Left lobe of liver (tissue), 2 donors: Measurements from ENCODE around the gene GPR156. TPM values are rescaled to one million over a fixed set of nuclear protein-coding genes. Genes with fewer than 3 reads are reported as not detected.
"Not testable (repeated sequence)": the region's sequence is repeated elsewhere in the genome, so short reads cannot be mapped to it uniquely, and the experiment has no call there.

Experiments
- ATAC-seq: fragments of 200-7000 bp; cut with Tn5 transposase; one replicate; pipeline ENCODE4 v1.9.1; 2020; ENCODE audit warnings: mild to moderate bottlenecking, moderate library complexity
- DNase-seq: peaks from one replicate; pipeline ENCODE4 v3.0.0-alpha.2; 2020; ENCODE audit warnings: low spot score
- total RNA-seq: library from RNA; stranded (reverse); gene quantifications from one replicate; pipeline ENCODE4 v1.2.1, GENCODE V29; 2021
- donor health status: DM: no; HTN: no; CAD: no; lungs with moderate emphysema.
- donor health status: DM: no; HTN: yes; CAD: no.

GPR156 gene
- total RNA-seq = not detected

DNA sequence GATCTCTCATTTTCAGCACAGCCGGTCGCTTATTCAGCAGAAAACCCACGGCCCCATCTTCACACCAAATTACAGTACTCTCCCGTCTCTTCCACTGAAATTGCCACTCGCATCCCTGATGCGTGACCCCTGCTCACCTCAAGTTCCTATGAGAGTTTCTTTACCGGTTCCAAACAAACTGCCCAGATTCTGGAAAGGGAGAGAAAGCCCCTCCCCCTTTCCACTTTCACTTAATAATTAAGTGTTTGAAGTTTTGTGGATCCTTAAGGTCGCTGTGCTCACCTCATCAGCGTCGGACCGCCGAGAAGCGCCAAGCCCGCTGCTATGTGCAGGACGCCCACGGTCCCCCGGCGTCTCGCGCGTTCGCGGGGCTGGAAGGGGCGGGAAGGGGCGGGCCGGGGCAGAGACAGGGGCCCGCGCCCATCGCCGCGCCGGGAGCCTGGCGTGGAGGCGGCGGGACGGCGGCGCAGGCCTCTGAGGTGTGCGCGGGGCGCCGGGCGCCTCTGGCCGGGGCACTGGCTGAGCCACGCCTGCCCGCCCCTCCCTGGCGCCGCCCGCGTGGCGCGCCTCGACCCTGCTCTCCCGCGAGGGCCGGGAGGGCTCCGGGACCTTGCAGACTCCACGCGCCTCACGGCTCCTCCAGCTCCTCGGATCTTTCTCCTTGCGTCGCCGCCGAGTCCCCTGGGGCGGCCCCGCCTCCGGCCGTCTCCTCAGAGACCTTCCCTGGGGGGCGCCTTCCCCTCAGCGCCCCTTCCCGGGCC, at the start of gene GPR156:
TSS of gene GPR156 (minus strand) at position 476 of the 761 bp plus-strand sequence. CDS start 41,124 bp downstream, outside the sequence.
- no peak for DNase-seq
- peak; percentile 29 for ATAC-seq

DNA sequence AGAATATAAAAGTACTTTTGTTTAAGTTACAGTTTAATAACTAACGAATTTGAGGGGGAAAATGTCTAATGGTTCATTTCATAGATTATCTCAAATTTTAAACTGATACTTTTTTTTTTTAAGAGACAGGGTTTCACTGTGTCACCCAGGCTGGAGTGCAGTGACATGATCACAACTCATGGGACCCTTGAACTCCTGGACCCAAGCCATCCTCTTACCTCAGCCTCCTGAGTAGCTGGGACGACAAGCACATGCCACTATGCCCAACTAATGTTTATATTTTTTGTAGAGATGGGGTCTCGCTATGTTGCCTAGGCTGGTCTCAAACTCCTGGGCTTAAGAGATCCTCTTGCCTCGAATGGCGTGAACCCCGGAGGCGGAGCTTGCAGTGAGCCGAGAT, 47.6 kb upstream of the GPR156 start:
- ATAC-seq = peak; percentile 93

GRCh38 chr3:120331076-120331475, 46.1 kb upstream of the GPR156 start:
- ATAC-seq (no peak), DNase-seq (no peak)

More for the DNA sequence above, 47.6 kb upstream of the GPR156 start:
- peak; percentile 68 for DNase-seq

- ATAC-seq (no peak), DNase-seq (no peak)
Observed at GRCh38 chr3:120326784-120327183, 41.8 kb upstream of the GPR156 start.

GRCh38 chr3:120324190-120324589, 39.2 kb upstream of the GPR156 start:
- ATAC-seq (no peak), DNase-seq (no peak)

- DNase-seq, ATAC-seq: not testable (repeated sequence)
Observed at GRCh38 chr3:120323761-120324160, 38.7 kb upstream of the GPR156 start.

DNA sequence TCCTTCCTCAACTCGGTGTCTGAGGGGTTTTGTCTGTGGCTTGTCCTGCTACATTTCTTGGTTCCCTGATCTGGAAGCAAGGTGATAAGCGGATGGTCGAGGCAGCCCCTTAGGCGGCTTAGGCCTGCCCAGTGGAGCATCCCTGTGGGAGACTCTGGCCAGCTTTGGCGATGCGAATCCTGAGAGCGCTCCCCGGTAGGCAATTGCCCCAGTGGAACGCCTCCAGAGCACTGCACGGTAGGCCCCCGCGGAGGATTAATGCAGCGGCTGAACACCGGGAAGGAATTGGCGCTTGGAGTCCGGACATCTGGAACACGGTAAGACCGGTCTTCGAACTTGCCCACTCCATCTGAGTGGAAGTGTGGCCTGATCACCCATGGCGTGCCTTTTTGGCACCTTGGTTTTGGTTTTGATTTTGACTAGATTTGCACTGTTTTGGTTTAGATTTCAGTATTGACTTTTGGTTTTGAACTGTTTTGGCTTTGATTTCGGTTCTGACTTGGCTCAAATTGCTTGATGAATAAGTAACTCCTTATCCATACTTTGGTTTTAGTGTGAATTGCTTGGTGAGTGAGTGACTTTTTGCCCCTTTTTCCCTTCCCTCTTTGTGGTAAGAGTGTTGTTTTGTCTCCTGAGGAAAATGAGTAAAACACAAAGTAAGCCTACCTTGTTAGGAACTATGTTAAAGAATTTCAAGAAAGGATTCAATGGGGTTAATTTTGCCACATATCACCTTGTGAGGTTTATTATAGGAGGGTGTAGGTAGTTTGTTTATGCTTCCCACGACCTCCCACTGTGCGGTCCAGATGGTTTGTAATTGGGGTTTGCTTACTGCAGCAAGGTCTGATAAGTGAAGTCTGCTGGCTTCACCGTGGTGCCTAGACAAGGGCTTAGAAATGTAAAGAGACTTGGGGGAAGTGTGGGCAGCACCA, 27.1 kb upstream of the GPR156 start:
- DNase-seq = no peak
- peak; percentile 12 for ATAC-seq

DNA sequence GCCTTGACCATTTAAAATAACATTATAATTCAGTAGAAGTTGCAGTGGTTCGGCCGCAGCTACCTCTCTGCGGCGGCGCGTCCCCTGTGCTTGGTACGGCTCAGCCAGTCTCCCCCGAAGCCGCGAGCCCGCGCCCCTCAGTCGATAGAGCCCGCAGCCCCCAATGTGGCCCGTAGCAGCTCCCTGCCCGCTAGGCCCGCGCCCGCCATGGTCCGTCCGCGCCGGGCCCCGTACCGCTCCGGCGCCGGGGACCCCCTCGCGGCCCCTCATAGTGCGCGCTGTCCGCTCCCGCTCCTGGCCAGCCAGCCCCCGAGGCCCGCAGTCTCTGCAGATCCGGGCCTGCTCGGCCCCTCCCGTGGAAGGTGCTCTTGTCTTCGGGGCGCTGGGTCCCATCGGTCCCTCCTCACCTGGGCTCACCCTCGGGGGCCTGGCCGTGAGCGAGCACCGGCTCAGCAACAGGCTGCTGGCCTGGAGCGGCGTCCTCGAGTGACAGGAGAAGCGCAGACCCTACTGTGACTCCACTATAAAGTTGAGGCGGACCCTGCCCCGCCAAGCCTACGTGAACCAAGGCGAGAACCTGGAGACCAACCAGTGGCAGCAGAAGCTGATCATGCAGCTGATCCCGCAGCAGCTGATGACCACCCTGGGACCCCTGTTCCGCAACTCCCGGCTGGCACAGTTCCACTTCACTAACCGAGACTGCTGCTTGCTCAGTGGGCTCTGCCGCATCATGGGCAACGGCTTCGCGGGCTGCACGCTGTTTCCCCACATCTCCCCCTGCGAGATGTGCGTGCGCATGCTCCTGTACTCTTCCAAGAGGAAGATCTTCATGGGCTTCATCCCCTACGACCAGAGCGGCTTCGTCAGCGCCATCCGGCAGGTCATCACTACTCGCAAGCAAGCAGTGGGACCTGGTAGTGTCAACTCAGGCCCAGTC, 21.8 kb upstream of the GPR156 start:
- DNase-seq = no peak
- ATAC-seq = no peak

- ATAC-seq = no peak
- DNase-seq = no peak
Observed at GRCh38 chr3:120304616-120305015, 19.6 kb upstream of the GPR156 start.

GRCh38 chr3:120302361-120302760, 17.3 kb upstream of the GPR156 start:
- ATAC-seq (peak; percentile 13), DNase-seq (no peak)

GRCh38 chr3:120300971-120301370, 15.9 kb upstream of the GPR156 start:
- DNase-seq (no peak), ATAC-seq (peak; percentile 67)

DNA sequence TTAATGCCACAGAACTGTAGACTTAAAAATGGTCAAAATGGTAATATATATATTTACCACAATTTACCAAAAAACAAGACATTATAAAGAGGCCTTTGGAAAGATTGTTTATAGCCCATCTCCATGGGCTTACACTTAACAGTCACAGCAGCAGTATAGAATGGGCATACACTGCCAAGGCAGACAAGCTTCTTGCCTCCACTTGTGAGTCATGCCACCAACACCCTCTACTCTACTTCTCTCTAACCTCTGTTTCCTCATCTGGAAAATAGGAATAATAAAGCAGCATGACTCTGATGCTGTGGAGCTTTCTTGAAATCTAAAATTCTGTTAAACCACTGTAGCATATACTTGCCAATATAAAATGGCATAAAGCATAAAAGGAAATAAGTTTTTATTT, 14.4 kb upstream of the GPR156 start:
- no peak for DNase-seq
- ATAC-seq = no peak

DNA sequence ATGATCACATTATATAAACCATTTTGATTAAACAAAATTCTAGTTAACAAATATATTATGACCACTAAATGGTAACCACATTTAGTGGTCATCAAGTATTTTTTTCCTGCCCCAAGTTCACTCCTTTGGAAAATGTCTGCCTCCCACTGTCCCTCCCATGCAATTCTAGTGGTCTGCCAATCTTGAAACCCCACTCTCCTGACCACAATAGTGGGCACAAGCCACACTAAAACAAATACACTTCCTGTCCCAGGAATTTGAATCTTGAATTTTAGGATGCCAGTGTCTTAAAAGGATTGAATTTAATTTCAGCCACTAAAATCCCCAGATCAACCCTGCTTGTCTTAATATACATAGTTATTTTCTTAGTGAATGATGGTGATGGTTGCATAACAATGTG, 14.0 kb upstream of the GPR156 start:
- DNase-seq (no peak), ATAC-seq (no peak)

GRCh38 chr3:120291552-120291951, 6.5 kb upstream of the GPR156 start:
- not testable (repeated sequence) for DNase-seq, ATAC-seq

DNA sequence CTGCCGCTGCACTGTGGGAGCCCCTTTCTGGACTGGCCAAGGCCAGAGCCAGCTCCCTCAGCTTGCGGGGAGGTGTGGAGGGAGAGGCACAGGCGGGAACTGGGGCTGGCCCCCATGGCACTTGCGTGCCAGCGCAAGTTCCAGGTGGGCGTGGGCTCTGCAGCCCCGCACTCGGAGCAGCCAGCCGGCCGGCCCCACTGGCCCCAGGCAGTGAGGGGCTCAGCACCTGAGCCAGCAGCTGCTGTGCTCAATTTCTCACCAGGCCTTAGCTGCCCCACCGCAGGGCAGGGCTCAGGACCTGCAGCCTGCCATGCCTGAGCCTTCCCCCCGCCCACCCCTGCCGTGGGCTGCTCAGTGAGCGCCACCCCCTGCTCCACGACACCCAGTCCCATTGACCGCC, 4.6 kb upstream of the GPR156 start:
- no peak for DNase-seq
- ATAC-seq = no peak

DNA sequence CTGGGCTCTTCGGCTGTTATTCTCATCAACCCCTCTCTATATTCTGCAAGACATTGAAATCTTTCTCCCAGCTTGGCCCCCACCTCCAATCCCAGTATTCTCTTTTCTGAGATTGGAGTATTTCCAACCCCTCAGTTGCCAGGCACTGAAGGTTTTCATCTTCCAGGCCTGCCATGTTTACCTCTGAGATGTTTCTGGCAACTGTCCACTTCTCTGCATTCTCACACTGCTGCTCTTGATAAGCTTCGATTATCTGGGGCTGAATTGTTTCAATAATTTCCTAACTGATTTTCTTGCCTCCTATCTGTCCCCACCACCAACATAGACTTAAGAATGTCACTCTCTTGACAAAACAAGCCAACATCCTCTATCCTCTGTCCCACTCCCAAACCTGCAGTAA, 1.4 kb upstream of the GPR156 start:
- DNase-seq (no peak), ATAC-seq (no peak)

GRCh38 chr3:120285508-120285841, 453 bp upstream of the GPR156 start:
- DNase-seq (no peak), ATAC-seq (no peak)

- ATAC-seq (no peak), DNase-seq (no peak)
Observed at GRCh38 chr3:120281261-120281660, 3.8 kb downstream of the GPR156 start.

- DNase-seq = no peak
- no peak for ATAC-seq
Observed at GRCh38 chr3:120280566-120280965, 4.5 kb downstream of the GPR156 start.

- ATAC-seq = no peak
- DNase-seq = no peak
Observed at GRCh38 chr3:120280026-120280425, 5.0 kb downstream of the GPR156 start.

- no peak for DNase-seq
- no peak for ATAC-seq
Observed at GRCh38 chr3:120276767-120277166, 8.3 kb downstream of the GPR156 start.
